Esophagus muscularis mucosa (tissue), 2 donors: ENCODE data around the gene CLCN4.

ENCODE experiments used
- POLR2A ChIP-seq: fragments of 450-650 bp; IDR thresholded peaks from one replicate; pipeline ENCODE4 v1.6.1; 2017; ENCODE audit warnings: antibody characterized with exemption, moderate library complexity, mild to moderate bottlenecking, low read depth
- POLR2AphosphoS5 ChIP-seq, 2 donors: sonication (generic); formaldehyde crosslinking; IDR thresholded peaks; one replicate each; pipeline ENCODE4 v1.6.1; 2017; ENCODE audit warnings: antibody characterized with exemption in 2 of 2

DNA sequence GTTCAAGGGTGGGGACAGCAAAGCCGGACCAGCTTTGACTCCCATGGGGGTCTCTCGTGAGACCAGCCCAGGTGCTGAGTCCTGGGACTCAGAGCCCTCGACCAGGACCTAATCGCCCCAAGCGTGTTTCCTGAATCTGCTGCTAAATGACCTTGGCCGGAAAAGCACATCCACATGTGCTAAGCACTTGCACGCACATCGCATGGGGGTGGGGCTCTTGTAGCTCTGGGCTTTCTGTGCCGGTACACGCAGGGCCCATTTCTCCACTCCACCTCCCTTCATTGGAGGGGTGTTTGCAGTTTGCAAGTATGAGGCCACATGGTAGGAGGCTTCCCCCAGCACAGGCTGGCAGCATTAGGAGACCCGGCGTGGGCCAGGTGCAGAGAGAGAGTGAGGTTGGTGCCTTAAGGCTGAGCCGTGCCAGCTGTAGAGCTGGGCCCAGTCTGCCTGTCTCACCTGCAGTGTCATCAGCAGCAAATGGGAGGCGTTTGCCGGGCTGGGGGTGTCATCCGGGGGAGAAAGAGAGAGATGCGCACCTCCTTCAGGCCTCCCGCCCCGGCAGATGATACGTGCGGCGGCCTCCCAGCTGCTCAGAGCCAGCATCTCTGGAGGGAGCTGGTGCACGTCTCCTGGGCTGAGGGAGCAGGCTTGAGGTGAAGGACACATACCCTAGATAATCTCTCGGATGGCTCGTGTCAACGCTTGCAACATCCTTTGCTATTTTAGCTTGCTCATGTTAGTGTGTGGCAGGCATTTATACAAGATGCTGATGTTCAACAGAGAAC is 45.2 kb upstream of the CLCN4 start:
- TF ChIP-seq POLR2AphosphoS5 (IDR thresholded peaks at IDR 0.05) (peak in 1 of 2 donors; percentile 10), POLR2A (no peak)
